Breast epithelium (tissue), 4 donors: ENCODE results near the gene CPSF4. TPM values are rescaled to one million over a fixed set of nuclear protein-coding genes. Genes with fewer than 3 reads are reported as not detected.

Experiments used
- DNase-seq, 2 donors: peaks; one replicate each; pipeline ENCODE4 v3.0.0-alpha.2; 2019; ENCODE audit warnings: low spot score in 2 of 2
- H3K27ac ChIP-seq, 2 donors: fragments of 200-600 bp; sonication (generic) in 1 of 2; one replicate each; pipeline ENCODE4 v1.5.1; 2016 to 2019; ENCODE audit warnings: mild to moderate bottlenecking in 1 of 2
- H3K27me3 ChIP-seq, 2 donors: fragments of 200-600 bp; sonication (generic) in 1 of 2; one replicate each; pipeline versions ENCODE4 v1.5.1 to v1.6.0; 2017 to 2019; ENCODE audit warnings: control low read depth in 1 of 2, mild to moderate bottlenecking in 1 of 2
- H3K36me3 ChIP-seq: fragments of 200-600 bp; one replicate; pipeline ENCODE4 v1.5.1; 2019
- H3K4me1 ChIP-seq, 2 donors: fragments of 200-600 bp; sonication (generic); one replicate each; pipeline ENCODE4 v1.5.1; 2016 to 2019; ENCODE audit warnings: control low read depth in 1 of 2
- H3K4me3 ChIP-seq, 3 donors: fragments of 200-600 bp; sonication (generic); 1 replicate in 2 of 3; 2 replicates in 1 of 3; pipeline ENCODE4 v1.5.1; 2016 to 2019; ENCODE audit warnings: mild to moderate bottlenecking in 3 of 3, moderate library complexity in 2 of 3
- H3K9me3 ChIP-seq, 2 donors: fragments of 200-600 bp; sonication (generic) in 1 of 2; one replicate each; pipeline ENCODE4 v1.5.1; 2016 to 2019; ENCODE audit warnings: control low read depth in 1 of 2
- CTCF ChIP-seq, 3 donors: fragments of 450-650 bp; IDR thresholded peaks; one replicate each; pipeline ENCODE4 v1.5.1; 2016 to 2017; ENCODE audit warnings: antibody characterized with exemption in 3 of 3, mild to moderate bottlenecking in 3 of 3, moderate library complexity in 3 of 3
- POLR2A ChIP-seq: fragments of 450-650 bp; IDR thresholded peaks from one replicate; pipeline ENCODE4 v1.6.1; 2016; ENCODE audit warnings: antibody characterized with exemption, mild to moderate bottlenecking, moderate library complexity
- POLR2AphosphoS5 ChIP-seq, 3 donors: sonication (generic); formaldehyde crosslinking; IDR thresholded peaks; one replicate each; pipeline ENCODE4 v1.6.1; 2017; ENCODE audit warnings: antibody characterized with exemption in 3 of 3
- intact Hi-C: fragments of 100-400 bp; cut with DNase I; formaldehyde crosslinking; loops from one replicate; pipeline ENCODE4 v1.15.1; 2023; ENCODE audit warnings: low total_unique reads
- total RNA-seq, 3 donors: library from RNA; depleted of rRNA; stranded (reverse); fragments of >200 nt; gene quantifications; one replicate each; pipeline ENCODE4 v1.1.0, GENCODE V29; 2016

The CPSF4 gene
- total RNA-seq, 3 donors from 2014 or later = 32.8 to 40.6 (median 32.9) TPM

- intact Hi-C loops = no loop called here
- DNase-seq = no peak
- no peaks in the 10 kb centered on the region for H3K27me3 ChIP-seq
- no peak overlapping the region for H3K27ac ChIP-seq
- H3K4me1 ChIP-seq = no peaks in the 10 kb centered on the region
- no peaks in the 10 kb centered on the region for H3K9me3 ChIP-seq
- H3K36me3 ChIP-seq = no peaks in the 10 kb centered on the region
- TF ChIP-seq POLR2AphosphoS5 (IDR thresholded peaks at IDR 0.05) = no peak
- H3K4me3 ChIP-seq = no peak overlapping the region
Observed at GRCh38 chr7:99449326-99449725, 10.6 kb downstream of the CPSF4 start.

GRCh38 chr7:99451936-99452335 is 13.2 kb downstream of the CPSF4 start:
- TF ChIP-seq POLR2A = no peak
- no peak for TF ChIP-seq POLR2AphosphoS5 (IDR thresholded peaks at IDR 0.05)
- no peak for TF ChIP-seq CTCF (IDR thresholded peaks at IDR 0.05)
- intact Hi-C loops = no loop called here
- Histone ChIP-seq H3K4me3 (no peak overlapping the region), H3K36me3 (no peaks in the 10 kb centered on the region), H3K27me3 (no peaks in the 10 kb centered on the region), H3K9me3 (no peaks in the 10 kb centered on the region), H3K4me1 (no peaks in the 10 kb centered on the region), H3K27ac (no peak overlapping the region)
- no peak for DNase-seq

DNA sequence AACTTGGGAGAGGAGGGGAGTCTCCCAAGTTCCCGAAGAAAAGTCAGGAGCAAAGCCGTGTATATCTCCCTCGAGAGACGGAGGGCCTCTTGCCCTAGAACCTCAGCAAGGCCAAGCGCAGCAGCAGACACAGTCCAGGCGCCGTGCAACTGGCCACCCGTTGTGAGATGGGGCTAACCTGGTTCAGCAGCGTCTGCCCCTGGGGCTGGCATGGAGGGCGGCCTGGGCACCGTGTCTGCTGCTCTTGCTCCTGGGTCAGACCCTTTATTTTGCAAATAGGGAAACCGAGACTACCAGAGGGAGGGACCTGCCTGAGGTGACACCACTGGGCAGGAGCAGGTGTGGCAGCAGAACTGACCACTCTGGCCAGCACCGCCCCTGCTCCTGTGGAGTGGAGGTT is 13.8 kb downstream of the CPSF4 start:
- TF ChIP-seq POLR2A (no peak), CTCF (IDR thresholded peaks at IDR 0.05) (no peak), POLR2AphosphoS5 (IDR thresholded peaks at IDR 0.05) (no peak)
- intact Hi-C loops = no loop called here
- H3K4me1 ChIP-seq = no peaks in the 10 kb centered on the region
- H3K4me3 ChIP-seq = no peak overlapping the region
- DNase-seq = no peak
- no peak overlapping the region for H3K27ac ChIP-seq
- H3K36me3 ChIP-seq = no peaks in the 10 kb centered on the region
- no peaks in the 10 kb centered on the region for H3K9me3 ChIP-seq
- H3K27me3 ChIP-seq = no peaks in the 10 kb centered on the region

DNA sequence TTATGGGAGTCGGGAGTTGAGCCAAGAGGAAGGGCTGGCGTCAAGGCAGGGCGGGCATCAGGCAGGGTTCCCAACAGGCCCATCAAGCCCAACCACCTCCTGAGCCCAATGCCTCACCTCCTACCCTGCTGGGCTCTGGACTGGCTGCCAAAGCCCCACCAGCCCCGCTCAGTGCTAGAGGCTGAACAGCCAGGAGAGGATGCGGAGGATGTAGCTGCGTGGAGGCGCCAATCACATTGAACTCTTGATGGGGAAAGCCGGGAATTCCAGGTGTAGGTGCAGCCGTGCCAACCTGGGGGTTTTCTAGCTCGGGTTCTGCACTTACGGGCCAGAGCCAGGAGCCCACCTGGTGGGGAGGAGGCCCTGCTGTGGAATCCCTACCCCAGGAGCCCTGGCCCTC is 14.4 kb downstream of the CPSF4 start:
- Histone ChIP-seq H3K27me3 (no peaks in the 10 kb centered on the region), H3K36me3 (no peaks in the 10 kb centered on the region), H3K9me3 (no peaks in the 10 kb centered on the region), H3K4me3 (no peak overlapping the region), H3K27ac (peak overlapping the region in 1 of 2 donors; percentile 43), H3K4me1 (no peaks in the 10 kb centered on the region)
- TF ChIP-seq CTCF (IDR thresholded peaks at IDR 0.05) (no peak), POLR2A (no peak), POLR2AphosphoS5 (IDR thresholded peaks at IDR 0.05) (no peak)
- DNase-seq = no peak
- intact Hi-C loops = no loop called here

- intact Hi-C loops = no loop called here
- no peaks in the 10 kb centered on the region for H3K36me3 ChIP-seq
- no peaks in the 10 kb centered on the region for H3K27me3 ChIP-seq
- no peak for DNase-seq
- no peaks in the 10 kb centered on the region for H3K4me1 ChIP-seq
- TF ChIP-seq POLR2AphosphoS5 (IDR thresholded peaks at IDR 0.05) (no peak), POLR2A (no peak), CTCF (IDR thresholded peaks at IDR 0.05) (no peak)
- H3K4me3 ChIP-seq = no peak overlapping the region
- H3K9me3 ChIP-seq = no peaks in the 10 kb centered on the region
- no peak overlapping the region for H3K27ac ChIP-seq
Observed at GRCh38 chr7:99455874-99456273, 17.1 kb downstream of the CPSF4 start.

DNA sequence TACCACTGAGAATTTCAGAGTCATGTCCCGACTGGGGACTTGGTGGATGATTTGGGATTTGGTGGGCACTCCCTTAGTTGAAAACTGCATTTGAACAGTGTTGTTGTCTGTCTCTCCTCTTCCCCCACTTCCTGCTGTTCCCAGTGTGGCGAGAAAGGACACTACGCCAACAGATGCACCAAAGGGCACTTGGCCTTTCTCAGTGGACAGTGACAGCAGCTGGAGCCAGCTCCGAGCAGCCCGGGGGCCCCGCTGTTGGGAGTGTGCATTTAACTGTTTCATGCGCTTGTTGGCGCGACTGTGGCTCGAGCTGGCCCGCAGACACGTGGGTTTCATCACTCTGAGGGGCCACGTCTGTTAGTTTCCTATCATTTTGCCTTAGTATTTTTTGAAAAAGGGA is 17.5 kb downstream of the CPSF4 start:
- intact Hi-C loops = no loop called here
- Histone ChIP-seq H3K4me1 (no peaks in the 10 kb centered on the region), H3K27ac (no peak overlapping the region), H3K27me3 (no peaks in the 10 kb centered on the region), H3K36me3 (no peaks in the 10 kb centered on the region), H3K4me3 (no peak overlapping the region), H3K9me3 (no peaks in the 10 kb centered on the region)
- no peak for TF ChIP-seq POLR2A
- no peak for TF ChIP-seq POLR2AphosphoS5 (IDR thresholded peaks at IDR 0.05)
- no peak for TF ChIP-seq CTCF (IDR thresholded peaks at IDR 0.05)
- no peak for DNase-seq
